HCT116 (cell line): ENCODE measurements around the gene AOC3. TPM values are rescaled to one million over a fixed set of nuclear protein-coding genes. Genes with fewer than 3 reads are reported as not detected.

Source experiments
- ATAC-seq: fragments of 200-7000 bp; cut with Tn5 transposase; 2 replicates; pipeline ENCODE4 v1.9.1; 2020; ENCODE audit warnings: mild to moderate bottlenecking, moderate library complexity
- BruUV-seq: library from RNA; stranded (reverse); fragments of 400-500 nt; replicated peaks from 2 replicates; lab custom pipeline; 2021; lab: Mats Ljungman, UMichigan
- CTCF ChIA-PET: fragments of 300-600 bp; sonication (Branson Sonifier 250); formaldehyde crosslinking; loops from one replicate; lab custom pipeline; 2021; ENCODE audit warnings: antibody characterized with exemption; lab: Charles Lee
- POLR2A ChIA-PET: fragments of 300-600, 350-600 bp; sonication (Branson Sonifier 250); formaldehyde crosslinking; loops from one replicate; lab custom pipeline; 2021; ENCODE audit warnings: antibody characterized with exemption; lab: Charles Lee
- RAD21 ChIA-PET, 2 experiments: fragments of 300-600 bp; sonication (Branson Sonifier 250); formaldehyde crosslinking; loops; one replicate each; lab custom pipeline; 2023; ENCODE audit warnings: low total read pairs in 2 of 2; ENCODE audit not compliant: uncharacterized antibody in 2 of 2, unreplicated experiment in 2 of 2, low non-redundant PET in 1 of 2; lab: Charles Lee
- DNase-seq: peaks from one replicate; pipeline ENCODE4 v3.0.0-alpha.2; 2010; ENCODE audit warnings: low read depth, low spot score
- H2AFZ ChIP-seq: fragments of 200-600 bp; shearing (Covaris generic), sonication (generic); 2 replicates; pipeline ENCODE4 v1.6.1; 2017; ENCODE audit warnings: low read depth, mixed run types, mixed read lengths, antibody characterized with exemption, low read length; ENCODE audit not compliant: poor library complexity, severe bottlenecking
- H3K27ac ChIP-seq: 2 replicates; pipeline ENCODE4 v1.5.1; 2012; ENCODE audit warnings: low read depth, low read length
- H3K27me3 ChIP-seq: fragments of 200-600 bp; sonication (generic); 2 replicates; pipeline ENCODE4 v1.6.1; 2016; ENCODE audit warnings: mixed run types, low read length, mixed read lengths; ENCODE audit not compliant: insufficient read depth
- H3K36me3 ChIP-seq, 2 experiments: fragments of 200-500 bp in 1 of 2; fragments of 200-600 bp in 1 of 2; sonication (Bioruptor generic) in 1 of 2; sonication (generic) in 1 of 2; 2 replicates each; pipeline versions ENCODE4 v1.5.1 to v1.6.1; 2014 to 2016; ENCODE audit warnings: low read length in 2 of 2, inconsistent platforms in 1 of 2, mixed read lengths in 1 of 2, mixed run types in 1 of 2; ENCODE audit not compliant: insufficient read depth in 2 of 2, control insufficient read depth in 1 of 2
- H3K4me1 ChIP-seq, 2 experiments: fragments of 200-600 bp in 1 of 2; sonication (generic) in 1 of 2; 2 replicates each; pipeline versions ENCODE4 v1.5.1 to v1.6.1; 2012 to 2017; ENCODE audit warnings: low read length in 2 of 2, inconsistent platforms in 1 of 2, mild to moderate bottlenecking in 1 of 2, mixed read lengths in 1 of 2, mixed run types in 1 of 2, moderate library complexity in 1 of 2; ENCODE audit not compliant: insufficient read depth in 2 of 2, control insufficient read depth in 1 of 2
- H3K4me2 ChIP-seq: fragments of 200-600 bp; sonication (generic); 2 replicates; pipeline ENCODE4 v1.6.1; 2017; ENCODE audit warnings: mixed run types, low read length, mixed read lengths
- H3K4me3 ChIP-seq, 2 experiments: fragments of 200-600 bp in 1 of 2; sonication (generic) in 1 of 2; replicated peaks in 1 of 2; 2 replicates each; pipeline ENCODE4 v1.5.1; 2011 to 2016; ENCODE audit warnings: low read length in 2 of 2, control low read depth in 1 of 2, low read depth in 1 of 2, mild to moderate bottlenecking in 1 of 2, mixed read lengths in 1 of 2, mixed run types in 1 of 2
- H3K79me2 ChIP-seq: fragments of 200-600 bp; sonication (generic); 2 replicates; pipeline ENCODE4 v1.6.1; 2017; ENCODE audit warnings: mild to moderate bottlenecking, mixed run types, low read length, moderate library complexity, mixed read lengths; ENCODE audit not compliant: insufficient read depth
- H3K9ac ChIP-seq: fragments of 200-600 bp; sonication (generic); 2 replicates; pipeline ENCODE4 v1.6.1; 2016; ENCODE audit warnings: low read length, mixed read lengths
- H3K9me2 ChIP-seq: fragments of 200-600 bp; sonication (generic), shearing (Covaris generic); 2 replicates; pipeline ENCODE4 v1.6.1; 2017; ENCODE audit warnings: mixed run types, mild to moderate bottlenecking, moderate library complexity; ENCODE audit not compliant: insufficient read depth
- H3K9me3 ChIP-seq, 2 experiments: fragments of 200-500 bp in 1 of 2; fragments of 200-600 bp in 1 of 2; sonication (Bioruptor generic) in 1 of 2; sonication (generic) in 1 of 2; 2 replicates each; pipeline ENCODE4 v1.6.1; 2014 to 2017; ENCODE audit warnings: low read length in 2 of 2, mixed read lengths in 2 of 2, inconsistent platforms in 1 of 2, low read depth in 1 of 2, mild to moderate bottlenecking in 1 of 2, mixed run types in 1 of 2, moderate library complexity in 1 of 2; ENCODE audit not compliant: control insufficient read depth in 1 of 2, insufficient read depth in 1 of 2
- H4K20me1 ChIP-seq: fragments of 200-600 bp; sonication (generic), shearing (Covaris generic); 2 replicates; pipeline ENCODE4 v1.6.1; 2017; ENCODE audit warnings: mixed run types, mild to moderate bottlenecking, moderate library complexity; ENCODE audit not compliant: insufficient read depth
- CTCF ChIP-seq, 3 experiments: fragments of 200-600 bp in 1 of 3; sonication (generic) in 1 of 3; IDR thresholded peaks in 2 of 3; conservative IDR thresholded peaks in 1 of 3; 2 replicates each; pipeline ENCODE4 v1.5.1; 2012 to 2017; ENCODE audit warnings: low read depth in 2 of 3, low read length in 2 of 3, antibody characterized with exemption in 1 of 3, borderline replicate concordance in 1 of 3, control low read depth in 1 of 3, mild to moderate bottlenecking in 1 of 3, mixed read lengths in 1 of 3, mixed run types in 1 of 3, moderate library complexity in 1 of 3; ENCODE audit not compliant: insufficient read depth in 1 of 3
- ELF1 ChIP-seq: IDR thresholded peaks from 2 replicates; pipeline ENCODE4 v1.6.1; 2012; ENCODE audit warnings: low read depth, borderline replicate concordance
- EZH2 ChIP-seq: fragments of 200-600 bp; sonication (generic); IDR thresholded peaks from 2 replicates; pipeline ENCODE4 v1.6.1; 2017; ENCODE audit warnings: antibody characterized with exemption, mixed run types
- EZH2phosphoT487 ChIP-seq: fragments of 200-600 bp; IDR thresholded peaks from 2 replicates; pipeline ENCODE4 v1.6.1; 2018; ENCODE audit warnings: antibody characterized with exemption, borderline replicate concordance
- FOSL1 ChIP-seq: IDR thresholded peaks from 2 replicates; pipeline ENCODE4 v1.6.1; 2012; ENCODE audit warnings: low read depth
- RAD21 ChIP-seq: IDR thresholded peaks from 2 replicates; pipeline ENCODE4 v1.6.1; 2012; ENCODE audit warnings: low read depth, mild to moderate bottlenecking
- SIN3A ChIP-seq: IDR thresholded peaks from 2 replicates; pipeline ENCODE4 v1.6.1; 2012; ENCODE audit warnings: low read depth
- SP1 ChIP-seq: IDR thresholded peaks from 2 replicates; pipeline ENCODE4 v1.6.1; 2012; ENCODE audit warnings: low read depth
- TCF7L2 ChIP-seq: IDR thresholded peaks from 2 replicates; pipeline ENCODE4 v1.7.0; 2011; ENCODE audit warnings: borderline replicate concordance, inconsistent platforms; ENCODE audit not compliant: insufficient read depth, insufficient read length; ENCODE audit errors: extremely low read depth
- ZFX ChIP-seq: fragments of 450-650 bp; IDR thresholded peaks from 2 replicates; pipeline ENCODE4 v1.6.1; 2017
- intact Hi-C: fragments of 100-400 bp; cut with micrococcal nuclease; formaldehyde crosslinking; loops from 2 replicates; pipeline ENCODE4 v1.10.0; 2022
- total RNA-seq: library from RNA; stranded (reverse); gene quantifications from one replicate; pipeline ENCODE4 v1.2.1, GENCODE V29; 2021; ENCODE audit not compliant: unreplicated experiment
- TF ChIP-seq, protein P1 (sequence below): IDR thresholded peaks from 2 replicates; pipeline ENCODE4 v1.6.1; 2012; ENCODE audit warnings: low read depth
- TF ChIP-seq, protein P2 (sequence below): IDR thresholded peaks from 2 replicates; pipeline ENCODE4 v1.6.1; 2012
- TF ChIP-seq, protein P3 (sequence below): IDR thresholded peaks from 2 replicates; pipeline ENCODE4 v1.6.1; 2012
- TF ChIP-seq, protein P4 (sequence below): IDR thresholded peaks from 2 replicates; pipeline ENCODE4 v1.6.1; 2011; ENCODE audit warnings: mild to moderate bottlenecking, low read length, moderate library complexity; ENCODE audit not compliant: insufficient replicate concordance; ENCODE audit errors: extremely low read depth

Gene AOC3
- total RNA-seq, 1 experiment from 2014 or later = 5.9 TPM

DNA sequence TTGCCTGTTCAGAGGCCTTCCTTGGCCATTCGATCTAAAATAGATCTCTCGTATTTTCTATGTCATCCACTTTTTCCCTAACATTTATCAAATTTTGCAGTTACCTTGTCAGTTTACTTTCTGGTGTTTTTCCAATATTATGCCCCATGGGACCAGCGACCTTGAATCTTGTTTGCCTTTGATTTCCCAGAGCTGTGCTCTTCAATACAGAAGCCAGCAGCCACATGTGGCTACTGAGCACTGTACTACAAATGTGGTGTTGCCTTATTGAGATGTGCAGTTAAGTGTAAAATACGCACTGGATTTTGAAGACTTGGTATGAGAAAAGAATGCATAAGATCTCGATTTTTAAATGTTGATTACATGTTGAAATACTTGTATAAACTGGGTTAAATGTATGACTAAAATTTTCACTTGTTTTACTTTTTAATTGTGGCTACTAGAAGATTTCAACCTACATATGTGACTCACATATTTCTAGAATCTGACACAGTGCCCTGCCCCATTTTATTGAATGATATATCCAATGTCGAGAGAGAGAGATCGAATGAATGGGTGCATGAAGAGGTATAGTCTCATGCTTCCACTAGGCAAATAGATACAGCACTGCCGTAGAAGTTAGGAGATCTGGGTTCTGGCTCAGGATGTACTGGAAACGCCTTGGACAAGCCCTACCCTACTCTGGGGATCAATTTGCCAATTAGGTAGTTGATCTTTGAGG is 18.6 kb upstream of the AOC3 start:
- Histone ChIP-seq H4K20me1 (no peaks in the 10 kb centered on the region), H2AFZ (peak overlapping the region; percentile 60), H3K36me3 (peaks cover 2 to 18% of the 10 kb centered on the region in 2 experiments; a peak in 2 of 4 replicates), H3K27me3 (no peaks in the 10 kb centered on the region), H3K9ac (peak overlapping the region; percentile 98), H3K79me2 (peaks cover 40% of the 10 kb centered on the region), H3K9me3 (no peaks in the 10 kb centered on the region), H3K27ac (peak overlapping the region; percentile 80), H3K4me3 (peak overlapping the region; percentile 89 to 93), H3K4me2 (peak overlapping the region; percentile 92), H3K9me2 (no peaks in the 10 kb centered on the region), H3K4me1 (peaks cover 12 to 19% of the 10 kb centered on the region in 2 experiments; a peak in 3 of 4 replicates)
- no TSS peak for BruUV-seq
- no peak for DNase-seq
- ATAC-seq = peak; percentile 45
- ChIA-PET POLR2A (interaction anchor here (1.5 to 1.8 kb wide), 2 partner anchors 8 to 97 kb away, joined by 3 to 7 read pairs; partner anchors contain the start of gene BECN1), RAD21 (no interaction called here), CTCF (interaction anchor here (0.9 to 1.9 kb wide), 3 partner anchors 8 to 254 kb away, joined by 3 to 6 read pairs (median 4); partner anchors contain the start of gene BECN1)
- intact Hi-C loops = no loop called here
- TF ChIP-seq, protein P1, sequence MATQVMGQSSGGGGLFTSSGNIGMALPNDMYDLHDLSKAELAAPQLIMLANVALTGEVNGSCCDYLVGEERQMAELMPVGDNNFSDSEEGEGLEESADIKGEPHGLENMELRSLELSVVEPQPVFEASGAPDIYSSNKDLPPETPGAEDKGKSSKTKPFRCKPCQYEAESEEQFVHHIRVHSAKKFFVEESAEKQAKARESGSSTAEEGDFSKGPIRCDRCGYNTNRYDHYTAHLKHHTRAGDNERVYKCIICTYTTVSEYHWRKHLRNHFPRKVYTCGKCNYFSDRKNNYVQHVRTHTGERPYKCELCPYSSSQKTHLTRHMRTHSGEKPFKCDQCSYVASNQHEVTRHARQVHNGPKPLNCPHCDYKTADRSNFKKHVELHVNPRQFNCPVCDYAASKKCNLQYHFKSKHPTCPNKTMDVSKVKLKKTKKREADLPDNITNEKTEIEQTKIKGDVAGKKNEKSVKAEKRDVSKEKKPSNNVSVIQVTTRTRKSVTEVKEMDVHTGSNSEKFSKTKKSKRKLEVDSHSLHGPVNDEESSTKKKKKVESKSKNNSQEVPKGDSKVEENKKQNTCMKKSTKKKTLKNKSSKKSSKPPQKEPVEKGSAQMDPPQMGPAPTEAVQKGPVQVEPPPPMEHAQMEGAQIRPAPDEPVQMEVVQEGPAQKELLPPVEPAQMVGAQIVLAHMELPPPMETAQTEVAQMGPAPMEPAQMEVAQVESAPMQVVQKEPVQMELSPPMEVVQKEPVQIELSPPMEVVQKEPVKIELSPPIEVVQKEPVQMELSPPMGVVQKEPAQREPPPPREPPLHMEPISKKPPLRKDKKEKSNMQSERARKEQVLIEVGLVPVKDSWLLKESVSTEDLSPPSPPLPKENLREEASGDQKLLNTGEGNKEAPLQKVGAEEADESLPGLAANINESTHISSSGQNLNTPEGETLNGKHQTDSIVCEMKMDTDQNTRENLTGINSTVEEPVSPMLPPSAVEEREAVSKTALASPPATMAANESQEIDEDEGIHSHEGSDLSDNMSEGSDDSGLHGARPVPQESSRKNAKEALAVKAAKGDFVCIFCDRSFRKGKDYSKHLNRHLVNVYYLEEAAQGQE = no peak
- TF ChIP-seq RAD21 (no peak), ZFX (no peak), EZH2 (no peak), CTCF (IDR thresholded peaks at IDR 0.05 in 2 of 3, conservative IDR thresholded peaks at IDR 0.05 in 1 of 3; ENCODE audit: borderline replicate concordance in 1 of 3, insufficient read depth in 1 of 3, low read depth in 2 of 3, low read length in 2 of 3) (no peak), ELF1 (no peak), TCF7L2 (no peak), SP1 (no peak), SIN3A (no peak), FOSL1 (no peak), EZH2phosphoT487 (no peak)
- TF ChIP-seq, protein P2, sequence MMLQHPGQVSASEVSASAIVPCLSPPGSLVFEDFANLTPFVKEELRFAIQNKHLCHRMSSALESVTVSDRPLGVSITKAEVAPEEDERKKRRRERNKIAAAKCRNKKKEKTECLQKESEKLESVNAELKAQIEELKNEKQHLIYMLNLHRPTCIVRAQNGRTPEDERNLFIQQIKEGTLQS = no peak
- TF ChIP-seq, protein P3, sequence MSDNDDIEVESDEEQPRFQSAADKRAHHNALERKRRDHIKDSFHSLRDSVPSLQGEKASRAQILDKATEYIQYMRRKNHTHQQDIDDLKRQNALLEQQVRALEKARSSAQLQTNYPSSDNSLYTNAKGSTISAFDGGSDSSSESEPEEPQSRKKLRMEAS = no peak
- TF ChIP-seq, protein P4, sequence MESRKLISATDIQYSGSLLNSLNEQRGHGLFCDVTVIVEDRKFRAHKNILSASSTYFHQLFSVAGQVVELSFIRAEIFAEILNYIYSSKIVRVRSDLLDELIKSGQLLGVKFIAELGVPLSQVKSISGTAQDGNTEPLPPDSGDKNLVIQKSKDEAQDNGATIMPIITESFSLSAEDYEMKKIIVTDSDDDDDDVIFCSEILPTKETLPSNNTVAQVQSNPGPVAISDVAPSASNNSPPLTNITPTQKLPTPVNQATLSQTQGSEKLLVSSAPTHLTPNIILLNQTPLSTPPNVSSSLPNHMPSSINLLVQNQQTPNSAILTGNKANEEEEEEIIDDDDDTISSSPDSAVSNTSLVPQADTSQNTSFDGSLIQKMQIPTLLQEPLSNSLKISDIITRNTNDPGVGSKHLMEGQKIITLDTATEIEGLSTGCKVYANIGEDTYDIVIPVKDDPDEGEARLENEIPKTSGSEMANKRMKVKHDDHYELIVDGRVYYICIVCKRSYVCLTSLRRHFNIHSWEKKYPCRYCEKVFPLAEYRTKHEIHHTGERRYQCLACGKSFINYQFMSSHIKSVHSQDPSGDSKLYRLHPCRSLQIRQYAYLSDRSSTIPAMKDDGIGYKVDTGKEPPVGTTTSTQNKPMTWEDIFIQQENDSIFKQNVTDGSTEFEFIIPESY = no peak
